Common myeloid progenitor, CD34-positive (primary cell): ENCODE results near the gene DKK2.

Experiments
- CTCF ChIA-PET: fragments of 350-600 bp; sonication (Branson Sonifier 250); formaldehyde crosslinking; loops from one replicate; lab custom pipeline; 2021; ENCODE audit warnings: antibody characterized with exemption; lab: Charles Lee
- POLR2A ChIA-PET: fragments of 350-600 bp; sonication (Branson Sonifier 250); formaldehyde crosslinking; loops from one replicate; lab custom pipeline; 2021; ENCODE audit warnings: antibody characterized with exemption; lab: Charles Lee
- DNase-seq, 3 donors: peaks; one replicate each; pipeline versions ENCODE4 v3.0.0 to v3.0.0-alpha.2; 2013
- H3K27ac ChIP-seq, 2 experiments: 1 replicate in 1 of 2; 2 replicates in 1 of 2; pipeline ENCODE4 v1.7.0; 2013; ENCODE audit warnings: inconsistent platforms in 2 of 2, low read length in 2 of 2, mild to moderate bottlenecking in 2 of 2, low read depth in 1 of 2, moderate library complexity in 1 of 2; ENCODE audit not compliant: severe bottlenecking in 2 of 2, insufficient read depth in 1 of 2, poor library complexity in 1 of 2
- H3K27me3 ChIP-seq, 5 experiments: replicated peaks in 2 of 5; 1 replicate in 3 of 5; 2 replicates in 2 of 5; pipeline versions ENCODE4 v1.6.1 to v1.7.0; 2013; ENCODE audit warnings: low read length in 4 of 5, mild to moderate bottlenecking in 2 of 5, moderate library complexity in 2 of 5, inconsistent platforms in 1 of 5; ENCODE audit not compliant: insufficient read depth in 5 of 5, control insufficient read depth in 4 of 5
- H3K36me3 ChIP-seq, 4 experiments: 1 replicate in 2 of 4; 2 replicates in 2 of 4; pipeline versions ENCODE4 v1.6.1 to v1.7.0; 2013; ENCODE audit warnings: low read length in 3 of 4, control low read depth in 1 of 4, mild to moderate bottlenecking in 1 of 4; ENCODE audit not compliant: control insufficient read depth in 4 of 4, insufficient read depth in 4 of 4
- H3K4me1 ChIP-seq, 4 experiments: 1 replicate in 3 of 4; 2 replicates in 1 of 4; pipeline versions ENCODE4 v1.6.1 to v1.7.1; 2013; ENCODE audit warnings: low read length in 3 of 4, mild to moderate bottlenecking in 3 of 4, control low read depth in 1 of 4, inconsistent platforms in 1 of 4, moderate library complexity in 1 of 4; ENCODE audit not compliant: control insufficient read depth in 4 of 4, insufficient read depth in 4 of 4; ENCODE audit errors: control extremely low read depth in 1 of 4
- H3K4me3 ChIP-seq, 7 experiments: 1 replicate in 4 of 7; 2 replicates in 3 of 7; pipeline versions ENCODE4 v1.5.1 to v1.7.0; 2013; ENCODE audit warnings: mild to moderate bottlenecking in 7 of 7, low read length in 6 of 7, moderate library complexity in 6 of 7, inconsistent platforms in 2 of 7, low read depth in 2 of 7, control low read depth in 1 of 7; ENCODE audit not compliant: insufficient read depth in 4 of 7, control insufficient read depth in 1 of 7; ENCODE audit errors: extremely low read depth in 1 of 7
- H3K9me3 ChIP-seq, 5 experiments: 1 replicate in 4 of 5; 2 replicates in 1 of 5; pipeline versions ENCODE4 v1.6.1 to v1.7.1; 2013; ENCODE audit warnings: low read length in 4 of 5, mild to moderate bottlenecking in 2 of 5, inconsistent platforms in 1 of 5, low read depth in 1 of 5, moderate library complexity in 1 of 5; ENCODE audit not compliant: control insufficient read depth in 4 of 5, insufficient read depth in 2 of 5; ENCODE audit errors: control extremely low read depth in 1 of 5
- WGBS: methylation state at CpG from one replicate; pipeline ENCODE4 v1.1.5; 2013; ENCODE audit not compliant: insufficient coverage; 5-methylcytosine and 5-hydroxymethylcytosine counted together

DKK2 gene

DNA sequence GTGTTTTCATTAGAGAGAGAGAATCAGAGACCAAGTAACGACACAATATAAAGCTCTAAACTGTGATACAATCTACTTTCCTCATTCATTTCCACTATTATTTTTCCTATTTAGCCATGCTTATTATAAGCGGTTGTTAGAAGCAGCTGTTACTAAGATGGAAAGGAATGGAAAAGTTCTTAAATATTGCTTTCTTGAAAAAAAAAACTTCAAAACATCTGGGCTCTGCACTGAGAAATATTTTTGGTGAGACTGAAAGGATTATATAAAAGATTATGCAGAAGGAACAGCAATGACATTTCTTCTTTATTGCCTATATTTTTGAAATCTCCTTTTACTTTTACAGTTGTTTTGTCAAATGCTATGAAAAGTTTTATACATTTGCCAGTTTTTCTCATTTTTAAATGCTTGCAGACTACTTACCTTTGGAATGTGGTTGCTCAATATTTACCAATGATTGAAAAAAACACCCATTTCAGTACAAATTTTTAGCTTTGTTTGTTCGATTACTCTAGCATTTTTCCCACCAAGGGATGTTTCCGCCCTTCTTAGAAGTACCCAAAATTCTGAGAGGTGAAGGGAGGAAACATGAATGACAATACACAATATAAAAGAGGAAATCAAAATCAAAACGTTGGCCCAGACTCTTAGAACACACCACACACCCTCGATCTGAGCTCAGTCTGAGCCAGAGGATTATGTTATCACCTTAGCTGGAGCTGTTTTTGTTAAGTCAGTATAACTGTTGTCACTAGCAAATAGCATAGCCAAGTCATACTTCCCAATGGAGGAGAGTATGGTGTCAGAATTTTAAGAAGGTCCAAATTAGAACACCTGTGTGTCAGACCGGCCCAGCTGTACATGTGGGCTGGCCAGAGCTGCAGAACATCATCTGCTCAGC lies 18.4 kb downstream of the DKK2 start:
- Histone ChIP-seq H3K36me3 (no peaks in the 10 kb centered on the region), H3K4me3 (no peak overlapping the region), H3K9me3 (no peaks in the 10 kb centered on the region), H3K4me1 (no peaks in the 10 kb centered on the region), H3K27me3 (no peaks in the 10 kb centered on the region), H3K27ac (no peak overlapping the region)
- ChIA-PET CTCF (interaction anchor here (0.5 to 1.4 kb wide), 2 partner anchors 15 to 1351 kb away, joined by 3 read pairs; no protein-coding TSS in a partner anchor), POLR2A (no interaction called here)
- WGBS: 100% methylated on average over 1 of the region's 7 CpGs
- no peak for DNase-seq

DNA sequence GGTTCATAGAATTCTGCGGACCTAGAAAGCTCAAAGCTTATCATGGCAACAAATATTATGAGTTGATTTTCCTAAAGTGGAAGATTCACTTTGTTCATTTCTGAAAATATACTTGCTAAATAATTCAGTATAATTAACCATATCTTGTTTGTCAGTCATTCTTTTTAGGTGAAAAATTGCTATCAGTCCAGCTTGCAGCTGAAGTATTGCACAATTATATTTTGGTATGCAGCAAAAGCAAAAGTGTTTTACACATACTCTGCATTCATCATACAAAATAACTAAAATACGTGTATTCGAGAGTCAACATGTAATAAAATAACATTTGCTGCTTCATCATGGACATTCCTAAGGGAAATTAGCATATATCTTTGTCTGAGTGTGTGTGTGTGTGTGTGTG lies 24.8 kb downstream of the DKK2 start:
- no peak for DNase-seq
- WGBS: no CpG with 5 or more reads among the region's 3 CpGs
- H3K27me3 ChIP-seq: no peaks in the 10 kb centered on the region
- H3K36me3 ChIP-seq: no peaks in the 10 kb centered on the region
- H3K27ac ChIP-seq: no peak overlapping the region
- no peak overlapping the region for H3K4me3 ChIP-seq
- ChIA-PET CTCF (no interaction called here), POLR2A (no interaction called here)
- H3K4me1 ChIP-seq: no peaks in the 10 kb centered on the region
- no peaks in the 10 kb centered on the region for H3K9me3 ChIP-seq

DNA sequence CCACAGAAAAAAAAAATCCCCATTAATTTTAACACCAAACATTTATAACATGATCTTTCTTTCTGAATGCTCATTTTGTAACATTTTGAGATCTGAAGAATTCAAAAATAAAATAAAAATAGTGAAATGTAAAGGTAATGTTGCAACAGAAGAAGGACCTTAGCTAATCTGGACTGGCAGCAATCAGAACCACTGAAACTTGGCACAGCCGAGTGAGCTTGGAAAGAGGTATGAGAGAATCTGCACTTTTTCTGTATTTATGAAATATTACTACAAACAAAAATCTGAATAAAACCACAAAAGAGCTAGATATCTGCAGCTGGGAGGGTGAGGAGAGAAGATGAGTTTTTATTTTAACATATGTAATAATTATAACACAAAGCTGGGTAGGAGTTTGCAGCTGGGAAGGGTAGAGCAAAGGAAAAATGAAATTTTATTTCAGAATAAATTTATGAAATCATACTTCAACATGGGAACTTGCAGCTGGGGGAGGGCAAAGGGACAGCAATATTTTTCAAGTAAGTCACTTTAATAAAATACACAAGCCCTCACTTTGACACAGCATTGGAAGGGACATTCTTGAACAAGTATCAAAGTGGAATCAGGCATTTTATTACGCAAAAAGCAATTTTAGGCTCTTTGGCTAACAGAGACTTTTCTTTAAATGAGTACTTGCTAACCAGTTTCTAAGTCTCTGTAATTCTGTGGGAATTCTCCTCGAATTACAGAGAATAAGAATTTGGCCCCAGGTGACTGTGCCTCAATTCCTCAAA lies 26.7 kb downstream of the DKK2 start:
- no peak for DNase-seq
- WGBS: 96% methylated on average over 2 of the region's 3 CpGs
- H3K36me3 ChIP-seq: no peaks in the 10 kb centered on the region
- ChIA-PET CTCF (no interaction called here), POLR2A (no interaction called here)
- no peaks in the 10 kb centered on the region for H3K4me1 ChIP-seq
- no peaks in the 10 kb centered on the region for H3K9me3 ChIP-seq
- no peaks in the 10 kb centered on the region for H3K27me3 ChIP-seq
- H3K4me3 ChIP-seq: no peak overlapping the region
- H3K27ac ChIP-seq: no peak overlapping the region

DNA sequence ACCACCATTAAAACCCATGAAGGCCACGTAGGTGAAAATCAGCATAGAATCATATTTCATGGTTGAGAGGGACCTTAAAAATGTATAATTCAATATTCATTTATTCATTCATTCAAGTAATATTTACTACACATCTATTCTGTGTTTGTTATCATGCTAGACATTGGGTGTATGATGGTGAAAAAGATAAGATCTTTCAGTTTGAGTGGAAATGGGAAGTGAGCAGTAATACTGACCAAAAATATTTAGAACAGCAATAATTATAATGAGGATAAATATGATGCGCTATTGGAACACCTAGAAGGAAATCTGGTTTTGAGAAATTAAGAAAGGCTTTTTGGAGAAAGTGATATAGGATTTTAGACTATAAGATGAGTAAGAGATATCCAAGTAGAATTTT lies 28.0 kb downstream of the DKK2 start:
- Histone ChIP-seq H3K4me3 (no peak overlapping the region), H3K4me1 (peaks cover 0 to 3% (median 0%) of the 10 kb centered on the region in 4 experiments), H3K36me3 (no peaks in the 10 kb centered on the region), H3K9me3 (no peaks in the 10 kb centered on the region), H3K27me3 (no peaks in the 10 kb centered on the region), H3K27ac (no peak overlapping the region)
- 100% methylated on average over 1 of the region's 2 CpGs for WGBS
- CTCF ChIA-PET: no interaction called here
- no peak for DNase-seq
- POLR2A ChIA-PET: no interaction called here

DNA sequence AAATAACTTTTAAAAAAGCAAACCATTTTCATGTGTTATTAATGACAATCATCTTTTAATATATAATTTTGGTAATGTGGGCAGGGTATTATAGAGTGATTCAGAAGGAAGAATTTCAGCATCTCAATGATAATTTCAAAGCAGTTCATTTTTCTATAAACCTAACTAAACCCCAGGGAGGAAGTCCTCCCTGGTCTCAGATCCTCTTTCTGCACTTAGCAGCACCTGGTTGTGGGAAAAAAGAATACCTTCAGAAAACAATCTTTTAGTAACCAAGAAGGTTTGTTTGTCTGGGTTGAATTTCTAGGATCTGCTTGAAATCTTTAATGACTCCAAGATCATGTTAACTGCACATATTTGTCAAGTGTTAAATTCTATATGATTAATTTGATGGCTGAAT lies 29.9 kb downstream of the DKK2 start:
- Histone ChIP-seq H3K4me3 (no peak overlapping the region), H3K9me3 (no peaks in the 10 kb centered on the region), H3K36me3 (no peaks in the 10 kb centered on the region), H3K27ac (no peak overlapping the region), H3K4me1 (peaks cover 0 to 12% (median 0%) of the 10 kb centered on the region in 4 experiments), H3K27me3 (no peaks in the 10 kb centered on the region)
- POLR2A ChIA-PET: no interaction called here
- CTCF ChIA-PET: interaction anchor here (0.6 kb wide), 1 partner anchor 85 kb away, joined by 3 read pairs; no protein-coding TSS in a partner anchor
- no peak for DNase-seq

DNA sequence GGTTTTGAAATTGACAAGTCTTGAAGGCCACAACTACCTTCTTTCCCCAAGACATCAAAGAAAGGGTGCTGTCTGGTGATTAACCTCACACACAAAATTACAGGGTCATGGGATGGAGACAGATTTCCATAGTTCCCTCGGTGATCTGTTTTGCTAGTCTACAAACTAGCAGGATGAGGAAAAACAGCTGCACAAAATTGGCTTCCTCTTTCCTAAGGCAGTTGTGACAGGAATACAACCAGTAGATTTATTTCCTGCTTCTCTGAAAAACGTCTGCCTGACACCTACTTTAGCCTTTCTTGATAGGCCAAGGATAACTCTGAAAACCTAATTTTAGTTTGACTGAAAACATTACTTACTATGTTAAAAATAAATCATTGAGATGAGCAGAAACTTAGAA lies 39.6 kb downstream of the DKK2 start:
- no peak overlapping the region for H3K4me3 ChIP-seq
- CTCF ChIA-PET: no interaction called here
- no peaks in the 10 kb centered on the region for H3K27me3 ChIP-seq
- no peaks in the 10 kb centered on the region for H3K36me3 ChIP-seq
- WGBS: no CpG with 5 or more reads among the region's 2 CpGs
- H3K4me1 ChIP-seq: peaks cover 0 to 3% (median 0%) of the 10 kb centered on the region in 4 experiments
- H3K27ac ChIP-seq: no peak overlapping the region
- peak in 1 of 3 donors; percentile 18 for DNase-seq
- POLR2A ChIA-PET: no interaction called here
- H3K9me3 ChIP-seq: no peaks in the 10 kb centered on the region

DNA sequence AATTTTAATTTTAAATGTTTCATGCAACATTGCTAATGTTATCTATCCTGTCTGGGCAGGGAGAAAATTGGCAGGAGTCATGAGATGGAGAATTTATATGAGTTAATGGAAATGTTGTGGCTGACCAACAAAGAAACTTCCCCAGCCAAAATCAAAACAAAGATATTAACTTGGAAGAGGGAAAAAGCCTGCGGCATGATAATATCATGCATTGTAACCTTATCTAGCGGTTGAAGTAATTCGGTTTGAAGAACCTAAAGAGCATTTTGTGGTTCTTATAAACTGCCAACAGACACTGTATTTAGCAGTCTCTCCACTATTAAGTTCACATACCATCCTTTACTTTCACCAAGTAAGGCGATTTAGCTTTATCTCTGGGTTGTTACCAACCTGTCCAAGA lies 42.3 kb downstream of the DKK2 start:
- no peak overlapping the region for H3K4me3 ChIP-seq
- DNase-seq: no peak
- no peaks in the 10 kb centered on the region for H3K27me3 ChIP-seq
- POLR2A ChIA-PET: no interaction called here
- no peaks in the 10 kb centered on the region for H3K36me3 ChIP-seq
- H3K4me1 ChIP-seq: peaks cover 0 to 3% (median 0%) of the 10 kb centered on the region in 4 experiments
- CTCF ChIA-PET: no interaction called here
- no peaks in the 10 kb centered on the region for H3K9me3 ChIP-seq
- H3K27ac ChIP-seq: no peak overlapping the region
- 93% methylated on average over 4 of the region's 4 CpGs for WGBS
